HG02571 (cell line): Measurements from ENCODE around the gene TTLL8.

ENCODE experiments used
- ATAC-seq: cut with Tn5 transposase; IDR thresholded peaks from one replicate; pipeline ENCODE4 v1.9.1; 2021; ENCODE audit warnings: mild to moderate bottlenecking, moderate library complexity; ENCODE audit not compliant: unreplicated experiment

The TTLL8 gene

DNA sequence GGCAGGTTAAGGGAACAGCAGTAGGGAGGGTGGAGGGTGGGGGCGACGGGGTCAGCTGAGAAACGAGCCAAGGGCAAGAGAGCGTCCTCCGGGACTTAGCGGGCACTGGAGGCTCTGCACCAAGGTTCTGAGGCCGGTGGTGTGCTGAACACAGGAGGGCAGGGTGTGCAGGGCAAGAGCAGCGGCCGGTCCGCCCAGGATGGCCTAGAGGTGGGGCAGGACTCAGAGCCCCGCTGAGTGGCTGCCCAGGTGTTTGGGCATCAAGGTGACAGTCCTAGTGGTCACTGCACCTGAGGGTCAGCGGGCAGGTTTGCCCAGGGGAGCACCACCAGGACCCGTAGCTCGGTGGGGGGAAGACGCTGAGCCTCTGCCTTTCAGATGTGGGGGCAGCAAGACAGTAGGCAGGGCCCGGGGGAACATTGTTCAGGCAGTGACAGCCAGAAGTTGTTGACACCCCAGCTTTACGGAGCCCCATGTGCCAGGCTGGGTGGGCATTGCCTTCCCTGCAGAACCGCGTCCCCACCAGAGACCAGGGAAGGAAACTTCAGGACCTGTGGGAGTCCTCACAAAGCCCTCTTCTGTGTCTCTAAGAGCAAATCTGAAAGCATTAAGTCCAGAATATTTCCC lies 4.5 kb upstream of the TTLL8 start:
- ATAC-seq, result no peak

DNA sequence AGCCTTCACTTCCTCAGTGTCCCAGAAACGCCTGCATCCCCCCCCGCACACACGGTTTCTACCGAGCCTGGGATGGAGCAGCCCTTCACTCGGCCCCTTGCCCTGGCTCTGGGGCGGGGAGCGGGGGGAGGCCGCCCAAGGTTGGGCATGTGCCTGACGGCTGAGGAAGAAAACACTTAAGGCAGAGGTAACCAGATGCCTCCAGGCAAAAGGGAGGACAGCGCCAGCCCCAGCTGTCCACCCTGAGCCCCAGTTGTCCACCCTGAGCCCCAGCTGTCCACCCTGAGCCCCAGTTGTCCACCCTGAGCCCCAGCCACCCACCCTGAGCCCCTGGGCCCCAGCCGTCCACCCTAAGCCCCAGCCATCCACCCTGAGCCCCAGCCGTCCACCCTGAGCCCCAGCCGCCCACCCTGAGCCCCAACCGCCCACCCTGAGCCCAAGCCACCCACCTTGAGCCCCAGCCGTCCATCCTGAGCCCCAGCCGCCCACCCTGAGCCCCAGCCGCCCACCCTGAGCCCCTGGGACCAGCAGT lies 3.8 kb upstream of the TTLL8 start:
- no peak for ATAC-seq

DNA sequence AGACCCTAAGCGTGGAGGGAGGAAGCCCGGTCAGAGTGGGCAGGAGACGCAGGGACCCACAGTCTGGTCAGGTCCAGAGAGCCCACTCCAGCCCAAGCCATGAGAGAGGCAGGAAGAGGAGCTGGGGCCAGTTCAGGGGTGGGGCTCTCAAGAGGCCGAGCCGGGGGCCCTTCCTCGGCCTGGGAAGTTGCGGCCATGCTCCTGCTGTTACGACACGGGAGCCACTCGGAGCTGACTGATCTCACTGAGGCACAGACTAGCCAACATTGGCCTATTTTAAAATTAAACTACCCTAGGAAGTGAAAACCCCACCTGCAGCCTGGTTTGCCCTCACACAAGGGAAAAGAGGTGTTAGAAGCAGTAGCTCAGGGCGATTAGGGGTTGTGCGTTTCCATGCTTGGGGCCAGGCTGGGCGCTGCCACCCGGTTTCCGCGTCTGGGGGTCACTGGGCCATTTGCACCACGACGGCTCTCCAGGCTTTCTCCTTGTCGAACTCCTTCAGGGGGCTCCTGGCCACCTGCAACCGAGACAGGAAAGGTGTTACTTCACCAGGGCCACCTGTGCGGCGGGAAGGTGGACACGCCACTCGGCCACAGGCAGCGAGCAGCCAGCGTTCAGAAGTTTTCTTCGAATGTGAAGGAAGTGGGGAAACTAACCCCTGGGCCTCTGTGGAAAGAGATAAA lies 3.2 kb upstream of the TTLL8 start:
- ATAC-seq, result no peak

DNA sequence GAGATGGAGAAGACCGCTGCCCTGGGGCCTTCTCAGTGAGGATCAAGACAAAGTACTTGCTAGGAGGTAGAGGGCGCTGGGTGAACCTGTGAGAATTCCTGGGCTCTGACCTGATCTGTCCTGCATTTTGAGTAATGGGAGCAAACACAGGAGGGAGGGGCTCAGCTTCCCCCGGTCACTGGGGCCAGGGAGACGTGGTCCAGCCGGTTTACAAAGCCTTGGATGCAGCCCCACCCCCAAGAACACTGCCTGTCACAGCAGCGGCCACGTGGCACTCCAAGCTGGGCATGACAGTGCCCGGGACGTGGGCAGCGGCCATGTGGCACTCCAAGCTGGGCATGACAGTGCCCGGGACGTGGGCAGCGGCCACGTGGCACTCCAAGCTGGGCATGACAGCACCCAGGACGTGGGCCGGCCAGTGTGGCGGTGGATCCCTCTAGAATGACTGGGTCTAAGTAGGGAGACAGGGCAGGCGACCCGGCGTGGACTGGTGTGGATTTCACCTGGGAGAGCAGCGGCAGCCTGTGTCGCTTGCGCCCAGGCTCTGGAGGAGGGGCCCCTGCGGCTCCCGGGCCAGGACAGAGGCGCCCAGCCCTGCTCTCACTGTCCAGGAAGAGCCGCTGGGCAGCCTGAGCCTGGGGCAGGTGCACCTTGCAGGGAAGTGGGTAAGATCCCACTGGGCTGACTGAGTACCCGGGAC lies 2.5 kb upstream of the TTLL8 start:
- no peak for ATAC-seq

DNA sequence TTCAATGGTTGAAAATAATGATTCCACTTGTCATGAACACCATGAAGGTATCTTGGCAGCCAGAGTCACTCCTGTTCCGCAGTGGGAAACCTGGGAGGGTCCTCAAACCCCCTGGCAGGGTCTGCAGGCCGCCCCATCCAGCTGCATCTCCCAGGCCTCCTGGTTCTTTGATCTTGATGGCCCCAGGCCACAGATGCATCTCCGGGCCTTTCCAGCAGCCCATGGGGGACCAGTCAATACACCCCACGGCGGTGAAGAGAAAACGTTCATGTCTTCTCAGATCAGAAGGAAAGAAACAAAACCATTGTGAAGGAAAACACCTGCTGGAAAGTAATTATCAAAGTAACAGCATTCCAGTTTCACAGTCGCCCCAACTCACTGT lies 1.8 kb upstream of the TTLL8 start:
- ATAC-seq, result no peak

DNA sequence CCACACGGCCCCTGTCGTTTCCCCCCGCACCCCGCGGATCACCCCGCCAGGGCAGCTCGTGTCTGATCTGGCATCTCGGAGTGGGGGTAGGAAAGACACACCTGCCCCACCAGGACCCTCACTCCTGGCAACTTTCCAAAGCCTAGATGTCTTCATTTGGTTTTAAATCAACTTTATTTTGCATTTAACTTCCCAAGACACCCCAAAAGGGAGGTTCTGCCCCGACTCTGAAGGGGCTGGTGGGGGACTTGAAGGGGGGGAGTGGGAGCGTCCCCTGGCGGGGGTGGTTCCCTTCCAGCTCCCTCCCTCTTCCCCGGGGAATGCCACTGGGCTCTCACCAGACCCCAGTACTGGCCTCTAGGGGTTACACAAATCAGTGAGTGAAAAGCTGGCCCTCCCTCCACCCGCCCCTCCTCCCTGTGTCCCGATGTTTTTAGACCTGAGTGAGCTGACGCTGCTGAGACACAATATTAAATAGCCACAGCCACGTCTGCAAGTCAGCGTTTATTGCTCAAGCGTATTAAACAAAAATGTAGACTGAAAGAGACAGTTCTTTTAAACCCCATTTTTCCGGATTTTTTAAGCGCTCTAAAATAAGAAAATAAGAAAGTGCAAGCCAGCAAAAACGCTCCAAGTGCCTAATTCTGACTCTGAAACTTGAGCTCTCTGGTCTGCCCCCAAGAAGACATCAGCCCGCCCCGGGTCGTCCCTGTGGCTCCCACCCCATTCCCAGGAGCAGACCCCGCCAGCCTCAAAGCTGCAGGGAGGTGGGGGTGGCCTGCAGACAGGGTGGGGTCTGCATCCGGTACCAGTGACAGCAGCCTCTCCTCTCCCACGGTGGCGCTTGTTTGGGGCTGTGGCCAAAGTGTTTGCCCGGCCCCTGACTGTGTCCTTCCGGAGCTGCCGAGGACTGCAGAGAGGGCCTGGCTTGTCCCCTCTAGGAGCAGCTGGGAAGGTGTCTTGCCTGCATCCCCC lies 1.1 kb upstream of the TTLL8 start:
- no peak for ATAC-seq

DNA sequence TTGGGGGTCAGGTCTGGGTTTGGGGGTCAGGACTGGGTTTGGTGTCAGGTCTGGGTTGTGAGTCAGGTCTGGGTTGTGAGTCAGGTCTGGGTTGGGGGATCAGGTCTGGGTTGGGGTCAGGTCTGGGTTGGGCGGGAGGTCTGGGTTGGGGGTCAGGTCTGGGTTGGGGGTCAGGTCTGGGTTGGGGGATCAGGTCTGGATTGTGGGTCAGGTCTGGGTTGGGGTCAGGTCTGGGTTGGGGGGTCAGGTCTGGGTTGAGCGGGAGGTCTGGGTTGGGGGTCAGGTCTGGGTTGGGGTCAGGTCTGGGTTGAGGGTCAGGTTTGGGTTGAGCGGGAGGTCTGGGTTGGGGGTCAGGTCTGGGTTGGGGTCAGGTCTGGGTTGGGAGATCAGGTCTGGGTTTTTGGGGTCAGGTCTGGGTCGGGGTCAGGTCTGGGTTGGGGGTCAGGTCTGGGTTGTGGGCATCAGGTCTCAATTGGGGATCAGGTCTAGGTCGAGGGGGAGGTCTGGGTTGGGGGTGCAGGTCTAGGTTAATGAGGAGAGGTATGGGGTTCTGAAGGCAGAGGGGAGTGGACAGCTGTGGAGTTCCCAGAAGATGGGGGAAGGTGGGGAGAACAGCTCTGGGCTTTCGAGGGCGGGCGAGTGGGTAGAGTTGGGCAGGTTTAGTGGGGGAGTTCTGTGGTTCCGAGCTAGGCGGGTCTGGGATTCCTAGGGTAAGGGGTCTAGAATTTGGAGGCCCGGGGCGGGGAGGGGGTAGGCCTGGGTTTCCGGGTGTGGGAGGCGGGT lies 629 bp downstream of the TTLL8 start:
- no peak for ATAC-seq

DNA sequence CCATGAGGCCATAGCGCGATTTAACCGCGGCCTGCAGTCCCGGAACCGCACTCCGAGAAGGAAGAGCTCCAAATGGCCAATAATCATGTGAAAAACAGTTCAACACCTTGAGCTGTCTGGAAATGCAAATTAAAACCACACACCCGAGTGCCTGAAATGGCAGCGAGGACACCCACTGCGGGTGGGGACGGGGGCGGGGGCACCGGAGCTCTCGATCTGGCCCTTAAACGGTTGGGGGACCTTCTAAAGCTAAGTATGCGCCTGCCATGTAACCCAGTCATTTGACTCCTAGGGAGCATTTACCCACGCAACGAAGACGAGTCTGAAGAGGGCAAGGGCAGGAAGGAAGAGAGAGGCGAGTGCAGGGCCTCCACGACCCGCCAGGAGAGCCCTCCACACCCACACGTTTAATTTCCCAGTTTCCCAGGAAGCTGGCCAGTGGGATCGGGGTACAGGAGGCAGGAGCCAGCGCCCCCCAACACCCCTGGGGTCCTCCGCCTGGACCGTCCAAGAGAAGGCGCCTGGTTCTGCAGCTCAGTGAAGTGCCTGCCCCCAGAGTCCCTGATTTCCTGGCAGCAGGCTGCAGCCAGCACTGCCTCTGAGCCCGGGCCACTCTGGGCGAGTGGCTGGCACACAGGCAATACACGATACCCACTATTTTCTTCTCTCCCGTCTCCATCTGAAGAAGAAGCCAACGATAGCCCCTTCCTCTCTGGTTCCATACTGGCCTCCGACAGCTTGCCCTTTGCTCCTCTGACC lies 1.7 kb downstream of the TTLL8 start:
- ATAC-seq, result no peak

DNA sequence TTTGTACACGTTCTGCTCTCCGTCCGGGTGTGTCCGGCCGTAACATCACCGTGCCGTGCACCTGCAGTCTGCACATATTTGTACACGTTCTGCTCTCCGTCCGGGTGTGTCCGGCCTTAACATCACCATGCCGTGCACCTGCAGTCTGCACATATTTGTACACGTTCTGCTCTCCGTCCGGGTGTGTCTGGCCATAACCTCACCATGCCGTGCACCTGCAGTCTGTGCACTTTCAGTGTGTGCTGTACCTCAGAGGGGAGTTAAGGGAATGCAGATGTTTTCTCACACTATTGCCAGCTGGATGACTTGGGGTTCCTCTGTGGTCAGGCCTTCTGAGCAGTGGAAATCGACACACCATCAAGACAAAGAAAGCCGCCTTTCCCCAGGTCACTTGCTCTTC lies 4.2 kb downstream of the TTLL8 start:
- ATAC-seq, result no peak

DNA sequence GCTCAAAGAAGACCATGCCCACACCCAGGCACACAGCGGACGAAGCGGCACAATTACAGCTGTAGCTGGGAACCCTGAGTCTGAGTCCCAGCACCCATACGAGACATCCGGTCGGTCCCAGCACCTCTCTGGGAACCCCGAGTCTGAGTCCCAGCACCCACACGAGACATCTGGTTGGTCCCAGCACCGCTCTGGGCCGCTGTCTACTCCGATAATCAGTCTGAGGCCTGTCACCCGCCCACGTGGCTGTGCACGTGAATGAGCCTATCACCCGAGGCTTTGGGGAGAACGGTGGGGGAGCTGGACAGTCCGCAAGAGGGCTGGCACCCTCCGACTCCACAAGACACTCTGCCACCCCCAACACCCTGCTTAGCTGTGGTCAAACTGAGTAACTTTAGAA lies 6.2 kb downstream of the TTLL8 start:
- no peak for ATAC-seq

DNA sequence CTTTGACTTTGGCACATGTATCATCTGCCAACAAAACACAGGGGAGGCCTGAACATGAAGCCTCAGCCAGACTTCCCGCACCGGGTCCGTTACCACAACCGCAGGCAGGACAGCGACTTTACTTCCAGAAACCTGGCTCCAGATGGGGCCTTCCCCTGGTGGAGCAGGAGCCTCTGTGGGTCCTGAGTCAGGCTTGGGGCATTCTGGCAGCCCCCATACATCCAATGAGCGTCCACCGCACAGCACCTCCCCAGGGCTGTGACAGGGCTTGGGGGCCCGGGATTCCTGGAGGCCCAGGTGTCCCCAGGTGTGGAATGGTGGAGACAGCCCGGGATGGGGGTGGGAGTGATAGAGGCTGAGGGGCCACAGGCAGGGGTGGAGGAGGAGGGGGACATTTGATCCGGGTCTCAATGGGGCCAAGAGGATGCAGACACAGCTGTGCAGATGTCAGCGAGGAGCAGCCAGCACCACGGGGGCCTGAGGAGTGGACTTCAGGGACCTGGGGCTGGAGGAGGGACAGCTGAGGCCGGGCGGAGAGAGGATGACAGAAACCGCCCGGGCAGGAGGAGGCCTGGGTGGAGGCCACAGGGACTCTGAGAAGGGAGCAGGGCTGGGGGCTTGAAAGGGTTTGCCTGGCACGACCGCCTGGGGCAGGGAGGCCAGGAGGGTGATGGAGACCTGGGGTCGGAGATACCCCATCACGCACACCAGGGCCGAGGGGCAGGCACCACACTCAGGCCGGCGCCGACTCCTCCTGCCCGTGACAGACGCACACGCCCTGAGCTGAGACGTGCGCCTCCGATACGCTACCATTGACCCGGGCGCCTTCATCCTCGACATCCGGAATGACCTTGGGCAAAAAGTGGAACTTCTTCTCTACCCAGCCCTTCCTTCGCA lies 8.6 kb downstream of the TTLL8 start:
- no peak for ATAC-seq

DNA sequence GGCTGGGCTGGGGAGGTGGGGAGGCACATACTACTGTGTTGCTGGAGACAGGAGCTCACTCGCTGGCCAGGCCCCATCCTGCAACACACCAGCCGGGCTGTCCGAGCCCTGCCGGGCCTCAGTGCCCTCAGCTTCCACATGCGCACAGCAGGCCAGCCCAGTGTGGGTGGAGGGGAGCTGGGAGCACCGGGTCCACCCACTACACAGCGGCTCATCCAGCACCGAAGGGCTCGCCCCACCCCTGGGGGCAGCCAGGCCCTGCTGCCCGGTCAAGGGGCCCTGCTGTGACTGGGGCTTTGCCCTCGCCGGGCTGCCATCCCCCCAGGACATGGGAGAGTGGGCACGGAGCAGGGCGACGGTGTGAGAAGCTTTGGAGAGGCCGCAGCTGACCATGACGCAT lies 9.3 kb downstream of the TTLL8 start:
- ATAC-seq, result no peak

DNA sequence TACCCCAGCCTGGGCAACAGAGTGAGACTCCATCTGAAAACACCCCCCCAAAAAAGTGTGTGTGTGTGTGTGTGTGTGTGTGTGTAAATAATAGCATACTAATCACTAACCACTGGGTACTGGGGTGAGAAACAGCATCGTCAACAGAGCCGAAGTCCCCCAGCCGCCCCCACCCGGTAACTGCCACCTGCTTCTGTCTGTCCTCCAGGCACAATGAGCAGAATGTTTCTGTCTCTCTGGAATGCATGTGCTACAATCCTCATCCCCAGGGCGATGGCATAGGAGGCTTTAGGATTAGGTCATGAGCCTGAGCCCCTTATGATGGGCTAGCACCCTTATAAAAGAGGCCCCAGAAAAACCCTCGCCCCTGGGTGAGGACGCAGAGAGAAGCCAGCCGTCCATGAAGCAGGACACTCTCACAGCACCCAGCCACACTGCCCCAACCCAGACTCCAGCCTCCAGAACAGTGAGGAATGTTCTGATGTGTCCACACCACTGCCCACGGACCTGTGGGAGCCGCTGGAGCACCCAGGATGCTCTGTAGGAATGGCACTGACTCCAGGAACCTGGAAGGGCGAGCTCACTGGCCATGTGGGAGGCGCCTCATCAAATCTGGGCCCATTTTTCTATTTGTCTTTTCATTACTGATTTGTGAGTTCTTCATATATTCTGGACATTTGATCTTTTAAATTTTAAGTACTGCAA lies 9.9 kb downstream of the TTLL8 start:
- ATAC-seq, result no peak

DNA sequence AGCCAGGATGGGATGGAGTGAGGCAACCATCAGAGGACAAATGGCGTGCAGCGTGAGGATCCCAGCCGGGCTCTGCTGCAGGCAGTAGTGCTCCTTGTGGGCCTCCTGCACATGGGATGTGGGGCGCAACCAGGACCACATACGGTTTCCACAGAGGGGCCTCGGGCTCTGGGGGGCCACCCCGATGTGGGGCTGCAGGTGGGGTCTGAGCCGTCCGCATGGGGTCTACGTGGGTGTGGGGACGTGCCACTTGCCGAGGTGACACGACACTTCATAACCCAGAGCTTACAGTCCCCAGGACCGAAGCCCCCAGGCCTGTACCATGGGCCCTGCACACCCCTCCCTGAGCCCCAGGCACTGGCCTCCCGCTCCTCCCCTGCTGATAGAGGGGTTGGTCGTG lies 10.8 kb downstream of the TTLL8 start:
- ATAC-seq, result no peak

DNA sequence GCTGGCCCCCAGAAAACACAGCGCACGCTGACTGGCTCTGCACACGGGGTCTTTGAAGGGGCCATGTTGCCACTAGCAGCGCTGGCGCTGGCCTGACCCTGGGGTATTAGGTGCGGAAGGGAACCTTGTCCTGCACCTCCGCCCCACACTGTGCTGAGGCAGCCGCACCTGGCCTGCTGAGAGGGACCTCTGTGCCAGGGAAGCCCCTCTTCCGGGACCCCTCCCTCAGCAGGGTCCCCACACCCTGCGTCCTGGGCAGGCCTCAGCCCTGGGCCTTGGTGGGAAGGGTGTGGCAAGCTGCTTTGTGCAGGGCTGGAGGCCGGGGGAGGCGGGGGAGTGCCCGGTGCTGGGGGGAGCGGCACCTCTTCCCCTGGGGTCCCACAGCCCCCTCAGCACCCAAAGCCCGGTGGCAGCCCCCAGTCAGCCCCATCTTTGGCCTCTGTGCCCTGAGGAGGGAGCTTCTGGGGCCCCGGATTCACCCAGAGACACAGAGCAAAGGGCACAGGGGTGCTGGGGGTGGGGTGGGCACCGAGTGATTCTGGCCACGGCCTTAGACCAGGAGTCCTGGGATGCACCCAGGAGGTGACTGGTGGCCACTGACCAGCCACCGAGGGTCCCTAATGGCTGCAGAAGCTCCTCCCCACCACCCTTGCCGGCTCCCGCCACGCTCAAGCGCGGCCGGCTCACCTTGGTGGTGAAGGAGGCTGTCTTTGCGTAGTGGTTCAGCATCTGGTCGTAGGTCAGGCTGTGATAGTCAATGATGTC lies 11.4 kb downstream of the TTLL8 start:
- no peak for ATAC-seq

DNA sequence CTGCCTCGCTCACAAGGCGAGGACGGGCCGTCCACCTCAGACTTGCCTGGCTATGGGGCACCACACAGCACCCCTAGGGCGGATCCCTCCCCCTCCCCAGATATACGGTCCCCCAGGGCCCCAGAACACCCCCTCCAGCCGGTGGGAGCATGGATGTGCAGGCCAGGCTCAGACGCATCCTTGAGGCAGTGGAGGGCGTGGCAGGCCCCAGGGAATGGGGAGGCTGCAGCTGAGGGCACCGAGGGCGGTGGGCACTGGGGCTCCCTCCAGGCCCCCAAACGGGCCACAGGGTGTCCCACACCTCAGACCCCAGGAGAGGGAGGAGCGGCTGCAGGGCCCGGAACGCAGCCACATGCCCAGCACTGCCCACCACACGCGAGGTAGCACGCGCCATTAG lies 12.1 kb downstream of the TTLL8 start:
- no peak for ATAC-seq
